Pancreas (tissue), 10 donors: Measurements from ENCODE around the gene ACIN1. TPM values are rescaled to one million over a fixed set of nuclear protein-coding genes. Genes with fewer than 3 reads are reported as not detected.

ENCODE experiments used
- ATAC-seq, 4 donors: fragments of 200-7000 bp; cut with Tn5 transposase; one replicate each; pipeline versions ENCODE4 v1.8.0 to v1.9.1; 2020; ENCODE audit warnings: mild to moderate bottlenecking in 4 of 4, moderate library complexity in 4 of 4
- DNase-seq, 6 donors: peaks; one replicate each; pipeline ENCODE4 v3.0.0-alpha.2; 2020
- FAIRE-seq: peaks from 2 replicates; lab custom pipeline; 2012; peaks lifted over from hg19 to GRCh38; lab: Jason Lieb, UNC
- H3K27ac ChIP-seq, 4 donors: fragments of 200-600 bp; sonication (generic); 1 replicate in 3 of 4; 2 replicates in 1 of 4; pipeline versions ENCODE4 v1.5.0 to v1.8.0; 2020
- H3K27me3 ChIP-seq, 4 donors: fragments of 200-600 bp; one replicate each; pipeline ENCODE4 v1.8.0; 2021
- H3K36me3 ChIP-seq, 3 donors: fragments of 200-600 bp; sonication (generic) in 1 of 3; one replicate each; pipeline versions ENCODE4 v1.5.0 to v1.8.0; 2020 to 2021
- H3K4me1 ChIP-seq, 3 donors: fragments of 200-600 bp; one replicate each; pipeline ENCODE4 v1.8.0; 2021
- H3K4me3 ChIP-seq, 4 donors: fragments of 200-600 bp; sonication (generic) in 2 of 4; one replicate each; pipeline versions ENCODE4 v1.5.0 to v1.8.0; 2020 to 2021
- H3K9me3 ChIP-seq, 4 donors: fragments of 200-600 bp; one replicate each; pipeline ENCODE4 v1.8.0; 2021
- CTCF ChIP-seq, 4 donors: fragments of 200-600 bp; sonication (generic) in 3 of 4; IDR thresholded peaks; one replicate each; pipeline versions ENCODE4 v1.5.0 to v1.8.0; 2021; ENCODE audit warnings: antibody characterized with exemption in 4 of 4
- WGBS, 2 donors: extraction: QIAGEN DNeasy Blood & Tissue Kit; methylation state at CpG; one replicate each; pipeline ENCODE4 v1.1.7; 2013; 5-methylcytosine and 5-hydroxymethylcytosine counted together
- intact Hi-C, 3 donors: fragments of 100-400 bp; cut with DNase I; formaldehyde crosslinking; loops; one replicate each; pipeline versions ENCODE4 v1.11.1 to v1.14.2; 2022
- polyA plus RNA-seq, 2 donors: library from polyadenylated mRNA; stranded (reverse); fragments of 200-250 nt; gene quantifications; one replicate each; pipeline ENCODE4 v1.2.3, GENCODE V29; 2013
- total RNA-seq, 6 donors: library from RNA; stranded (reverse); fragmentation: NEBNext Ultra II Directional in 4 of 6; extraction: Animal tissue kit (Norgen Biotek cat#: 25700) in 4 of 6; gene quantifications; one replicate each; pipeline versions ENCODE4 v1.2.1 to v1.2.4, GENCODE V29; 2021 to 2023
- donor health status: healthy with polysubstance abuse.
- donor health status: DM: no; HTN: no; CAD: no; lungs with moderate emphysema.
- donor health status: DM: no; HTN: no; CAD: no.
- donor health status: control.
- donor health status: control.
- donor health status: Bipolar disorder and iron deficiency.
- donor health status: DM: yes; HTN: yes; CAD: no.
- donor health status: DM: no; HTN: no; CAD: no.
- donor health status: DM: no; HTN: no; CAD: no.
- donor health status: DM: yes; HTN: yes; CAD: no.

ACIN1 gene
- total and polyA plus RNA-seq, 8 donors = 43.1 to 152 (median 62.4) TPM

GRCh38 chr14:23042162-23042965 lies 52.6 kb downstream of the ACIN1 start, which contains the start of gene PSMB11:
TSS of gene PSMB11 (plus strand) at chr14:23042212. CDS start at chr14:23042226, 14 bp downstream.
- WGBS, 2 donors = 83 to 90% methylated on average over 36 of the region's 36 CpGs
- intact Hi-C loops = no loop called here

GRCh38 chr14:23041729-23042128 lies 53.2 kb downstream of the ACIN1 start:
- H3K4me1 ChIP-seq = no peaks in the 10 kb centered on the region
- H3K27me3 ChIP-seq = no peaks in the 10 kb centered on the region
- TF ChIP-seq CTCF (IDR thresholded peaks at IDR 0.05) = no peak
- H3K9me3 ChIP-seq = no peaks in the 10 kb centered on the region
- no peak for ATAC-seq
- intact Hi-C loops = no loop called here
- H3K4me3 ChIP-seq = no peak overlapping the region
- no peaks in the 10 kb centered on the region for H3K36me3 ChIP-seq
- FAIRE-seq = no peak
- 69 to 82% methylated on average over 8 of the region's 8 CpGs for WGBS, 2 donors
- no peak overlapping the region for H3K27ac ChIP-seq
- no peak for DNase-seq

More at GRCh38 chr14:23042162-23042965, 52.6 kb downstream of the ACIN1 start, which contains the start of gene PSMB11:
- no peak within 1 kb of the TSS for H3K4me3 ChIP-seq
- no peak for FAIRE-seq
- H3K27me3 ChIP-seq = no peaks in the 10 kb centered on the region
- ATAC-seq = no peak
- no peaks in the 10 kb centered on the region for H3K36me3 ChIP-seq
- no peak for DNase-seq
- no peak within 1 kb of the TSS for H3K27ac ChIP-seq
- H3K4me1 ChIP-seq = no peaks in the 10 kb centered on the region
- TF ChIP-seq CTCF (IDR thresholded peaks at IDR 0.05) = no peak
- H3K9me3 ChIP-seq = no peaks in the 10 kb centered on the region

- Histone ChIP-seq H3K27ac (no peak overlapping the region), H3K27me3 (no peaks in the 10 kb centered on the region), H3K4me1 (no peaks in the 10 kb centered on the region), H3K36me3 (no peaks in the 10 kb centered on the region), H3K4me3 (no peak overlapping the region), H3K9me3 (no peaks in the 10 kb centered on the region)
- FAIRE-seq (no peak), ATAC-seq (no peak), DNase-seq (no peak)
- no peak for TF ChIP-seq CTCF (IDR thresholded peaks at IDR 0.05)
- intact Hi-C loops = no loop called here
- 62 to 66% methylated on average over 4 of the region's 4 CpGs for WGBS, 2 donors
These were observed 54.8 kb downstream of the ACIN1 start for GRCh38 chr14:23040100-23040499.

GRCh38 chr14:23035303-23036144 lies 59.4 kb downstream of the ACIN1 start:
- Histone ChIP-seq H3K4me1 (peaks cover 0 to 7% (median 5%) of the 10 kb centered on the region in 3 donors), H3K4me3 (peak overlapping the region in 2 of 4 donors; percentile 58 to 82), H3K36me3 (peaks cover 0 to 5% (median 3%) of the 10 kb centered on the region in 3 donors), H3K27me3 (no peaks in the 10 kb centered on the region), H3K27ac (peak overlapping the region; percentile 61 to 87 (median 78)), H3K9me3 (no peaks in the 10 kb centered on the region)
- ATAC-seq (no peak), FAIRE-seq (no peak), DNase-seq (peak in 1 of 6 donors; percentile 8)
- WGBS, 2 donors = 65 to 71% methylated on average over 14 of the region's 14 CpGs
- intact Hi-C loops = no loop called here
- TF ChIP-seq CTCF (IDR thresholded peaks at IDR 0.05) = no peak
